ENCODE results near the gene NFATC2IP.

GRCh38 chr16:28930652-28931051, 20.1 kb upstream of the NFATC2IP start:
- no peak for TF ChIP-seq CTCF (IDR thresholded peaks at IDR 0.05)
- no peak for TF ChIP-seq RAD21 (conservative IDR thresholded peaks at IDR 0.05 in 1 of 2, IDR thresholded peaks at IDR 0.05 in 1 of 2)
- TF ChIP-seq RFX5 (IDR thresholded peaks at IDR 0.05), result no peak
- no peak for TF ChIP-seq PBX3 (IDR thresholded peaks at IDR 0.05)

Measured in A549 (cell line).